ENCODE measurements around the gene CHADL.

Gene CHADL

DNA sequence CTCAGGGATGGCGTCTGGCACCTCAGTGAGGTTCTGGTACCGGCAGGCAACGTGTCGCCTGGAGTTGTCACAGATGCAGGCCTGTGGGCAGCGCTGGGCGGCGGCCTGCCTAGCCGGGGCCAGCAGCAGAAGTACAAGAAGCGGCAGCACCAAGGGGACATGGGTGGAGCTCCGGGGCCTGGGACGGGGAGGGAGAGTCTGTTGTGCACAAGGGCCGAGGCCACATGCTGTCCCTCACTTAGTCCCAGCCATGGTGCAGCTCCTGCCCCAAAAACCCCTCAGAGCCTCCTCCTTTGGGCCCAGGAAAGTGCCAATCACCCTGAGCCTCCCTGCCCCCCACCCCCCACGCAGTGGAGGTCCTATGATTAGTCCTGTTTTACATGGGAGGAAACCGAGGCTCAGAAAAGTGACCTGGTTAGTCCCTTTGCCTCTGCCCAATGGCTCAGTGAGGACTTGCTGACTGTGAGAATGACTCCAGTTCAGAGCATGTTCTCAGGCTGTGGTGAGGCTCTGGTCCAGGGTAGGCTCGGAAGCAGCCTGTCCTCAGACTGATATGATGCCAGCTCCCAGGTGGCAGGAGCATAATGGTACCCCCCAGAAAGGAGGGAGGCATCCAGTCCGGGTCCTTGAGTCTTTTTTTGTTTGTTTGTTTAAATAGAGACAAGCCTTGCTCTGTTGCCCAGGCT lies 1.1 kb downstream of the CHADL start:
- H3K9ac ChIP-seq (ENCODE audit: low read length), result no peak overlapping the region
- no peaks in the 10 kb centered on the region for H3K9me3 ChIP-seq (ENCODE audit: low read length)
- H3K36me3 ChIP-seq (ENCODE audit: insufficient read depth, low read length), result no peaks in the 10 kb centered on the region
- no peak overlapping the region for H3K4me3 ChIP-seq (ENCODE audit: low read depth in 1 of 2, low read length in 2 of 2)
- no peaks in the 10 kb centered on the region for H3K27me3 ChIP-seq (ENCODE audit: control insufficient read depth in 1 of 2, insufficient read depth in 2 of 2, low read length in 2 of 2)
- peaks cover 10% of the 10 kb centered on the region for H3K4me1 ChIP-seq (ENCODE audit: insufficient read depth, low read length)
- H3K27ac ChIP-seq (ENCODE audit: low read depth, low read length), result no peak overlapping the region

DNA sequence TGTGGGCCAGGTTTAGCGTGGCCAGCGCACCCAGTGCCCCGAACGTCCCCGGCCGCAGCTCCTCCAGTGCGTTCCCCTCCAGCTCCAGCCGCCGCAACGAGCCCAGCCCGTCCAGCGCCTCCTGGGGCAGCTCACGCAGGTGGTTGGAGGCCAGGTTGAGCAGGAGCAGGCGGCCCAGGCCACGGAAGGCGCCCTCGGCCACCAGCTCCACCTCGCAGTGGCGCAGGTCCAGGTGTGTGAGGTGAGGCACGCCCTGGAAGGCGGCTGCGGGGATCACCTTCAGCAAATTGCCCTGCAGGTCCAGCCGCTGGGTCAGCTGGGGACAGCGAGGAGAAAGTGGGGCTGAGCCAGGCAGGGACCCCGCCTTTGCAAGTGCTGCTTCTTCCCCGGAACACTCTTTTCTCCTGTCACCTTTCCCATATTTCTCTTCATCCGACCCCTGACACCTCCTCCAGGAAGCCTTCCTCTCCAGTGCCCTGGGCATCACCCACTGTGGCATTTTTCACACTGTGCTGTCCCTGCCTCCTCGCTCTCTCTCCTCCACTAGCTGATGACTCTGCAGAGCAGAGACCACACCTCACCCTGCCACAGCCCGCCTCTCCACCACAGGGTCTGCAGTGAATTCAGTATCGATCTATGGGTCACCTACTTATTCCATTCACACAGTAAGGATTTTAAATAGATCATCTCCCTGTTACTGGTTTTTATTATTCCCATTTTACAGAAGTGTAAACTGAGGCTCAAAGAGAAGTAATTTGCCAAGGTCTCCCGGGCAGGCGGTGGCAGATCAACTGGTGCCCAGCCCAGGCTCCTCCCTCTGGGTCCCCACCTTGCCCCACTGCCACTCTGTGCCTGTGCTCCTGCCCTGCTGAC lies 1.9 kb downstream of the CHADL start:
- H3K36me3 ChIP-seq (ENCODE audit: insufficient read depth, low read length), result no peaks in the 10 kb centered on the region
- H3K4me3 ChIP-seq (ENCODE audit: low read depth in 1 of 2, low read length in 2 of 2), result no peak overlapping the region
- peaks cover 10% of the 10 kb centered on the region for H3K4me1 ChIP-seq (ENCODE audit: insufficient read depth, low read length)
- no peak overlapping the region for H3K9ac ChIP-seq (ENCODE audit: low read length)
- no peaks in the 10 kb centered on the region for H3K27me3 ChIP-seq (ENCODE audit: control insufficient read depth in 1 of 2, insufficient read depth in 2 of 2, low read length in 2 of 2)
- no peak overlapping the region for H3K27ac ChIP-seq (ENCODE audit: low read depth, low read length)
- H3K9me3 ChIP-seq (ENCODE audit: low read length), result no peaks in the 10 kb centered on the region

DNA sequence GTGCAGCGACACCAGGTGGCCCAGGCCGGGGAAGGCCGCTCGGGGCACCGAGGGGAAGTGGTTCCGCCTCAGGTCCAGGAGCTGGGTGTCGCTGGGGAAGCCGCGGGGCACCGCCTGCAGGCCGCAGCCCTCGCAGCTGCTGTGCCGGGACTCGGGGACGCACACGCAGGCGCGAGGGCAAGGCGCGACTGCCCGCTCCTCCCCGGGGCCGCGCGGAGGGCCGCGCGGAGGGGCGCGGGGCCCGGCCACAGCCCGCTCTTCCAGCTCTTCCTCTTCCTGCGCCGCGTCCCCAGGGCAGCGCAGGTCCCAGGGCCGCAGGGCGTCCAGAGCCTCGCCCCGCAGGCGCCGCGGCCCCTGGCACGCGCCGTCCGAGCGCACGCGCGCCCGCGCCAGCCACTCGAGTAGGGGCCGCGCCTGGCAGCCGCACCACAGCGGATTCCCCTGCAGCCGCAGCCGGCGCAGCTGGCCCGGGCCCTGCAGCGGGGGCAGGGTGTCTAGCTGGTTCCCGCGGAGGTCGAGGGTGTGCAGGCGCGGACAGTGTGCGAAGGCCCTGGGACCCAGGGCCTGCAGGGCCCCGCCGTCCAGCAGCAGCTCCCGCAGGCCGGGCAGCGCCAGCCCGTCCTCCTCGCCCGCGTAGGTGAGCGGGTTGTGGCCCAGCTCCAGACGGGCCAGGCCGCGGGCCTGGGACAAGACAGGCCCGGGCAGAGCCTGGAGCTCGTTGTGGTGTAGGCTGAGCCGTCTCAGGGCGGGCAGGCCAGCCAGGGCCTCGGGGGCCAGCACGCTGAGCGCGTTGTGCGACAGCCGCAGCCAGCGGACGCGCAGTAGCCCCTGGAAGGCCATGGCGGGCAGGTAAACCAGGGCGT lies 2.8 kb downstream of the CHADL start:
- no peak overlapping the region for H3K27ac ChIP-seq (ENCODE audit: low read depth, low read length)
- H3K27me3 ChIP-seq (ENCODE audit: control insufficient read depth in 1 of 2, insufficient read depth in 2 of 2, low read length in 2 of 2), result no peaks in the 10 kb centered on the region
- H3K9me3 ChIP-seq (ENCODE audit: low read length), result no peaks in the 10 kb centered on the region
- no peak overlapping the region for H3K9ac ChIP-seq (ENCODE audit: low read length)
- H3K4me1 ChIP-seq (ENCODE audit: insufficient read depth, low read length), result peaks cover 10% of the 10 kb centered on the region
- H3K36me3 ChIP-seq (ENCODE audit: insufficient read depth, low read length), result no peaks in the 10 kb centered on the region
- peak overlapping the region; percentile 55 to 62 for H3K4me3 ChIP-seq (ENCODE audit: low read depth in 1 of 2, low read length in 2 of 2)

DNA sequence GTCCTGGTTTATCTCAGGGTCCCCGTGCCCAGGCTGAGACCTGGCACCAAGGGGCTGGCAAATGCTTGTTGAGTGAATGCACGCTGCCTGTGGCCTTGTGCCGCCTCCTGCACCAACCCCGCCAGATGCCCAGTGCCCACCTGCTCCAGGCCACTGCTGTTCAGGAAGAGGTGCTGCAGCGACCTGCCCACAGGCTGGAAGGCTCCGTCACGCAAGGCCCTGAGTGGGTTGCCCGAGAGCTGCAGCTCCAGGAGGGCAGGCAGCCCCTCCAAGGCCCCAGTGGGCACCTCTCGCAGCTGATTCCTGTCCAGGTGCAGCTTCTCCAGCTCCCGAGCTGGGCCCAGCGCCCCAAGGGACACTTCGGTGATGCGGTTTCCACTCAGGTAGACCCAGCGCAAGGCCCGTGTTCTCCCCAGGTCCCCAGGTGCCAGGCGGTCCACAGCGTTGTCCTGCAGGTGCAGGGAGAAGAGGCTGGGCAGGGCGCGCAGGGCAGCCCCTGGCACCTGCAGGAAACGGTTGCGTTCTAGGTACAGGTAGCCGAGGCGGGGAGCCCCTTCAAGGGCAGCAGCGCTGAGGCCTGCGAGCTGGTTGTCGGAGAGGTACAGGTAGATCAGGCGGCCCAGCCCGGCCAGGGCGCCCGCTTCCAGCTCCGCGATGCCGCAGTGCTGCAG lies 3.6 kb downstream of the CHADL start:
- H3K36me3 ChIP-seq (ENCODE audit: insufficient read depth, low read length), result no peaks in the 10 kb centered on the region
- H3K9me3 ChIP-seq (ENCODE audit: low read length), result no peaks in the 10 kb centered on the region
- H3K4me3 ChIP-seq (ENCODE audit: low read depth in 1 of 2, low read length in 2 of 2), result peak overlapping the region; percentile 55 to 62
- no peak overlapping the region for H3K9ac ChIP-seq (ENCODE audit: low read length)
- H3K27me3 ChIP-seq (ENCODE audit: control insufficient read depth in 1 of 2, insufficient read depth in 2 of 2, low read length in 2 of 2), result no peaks in the 10 kb centered on the region
- H3K27ac ChIP-seq (ENCODE audit: low read depth, low read length), result no peak overlapping the region
- H3K4me1 ChIP-seq (ENCODE audit: insufficient read depth, low read length), result peaks cover 10% of the 10 kb centered on the region

DNA sequence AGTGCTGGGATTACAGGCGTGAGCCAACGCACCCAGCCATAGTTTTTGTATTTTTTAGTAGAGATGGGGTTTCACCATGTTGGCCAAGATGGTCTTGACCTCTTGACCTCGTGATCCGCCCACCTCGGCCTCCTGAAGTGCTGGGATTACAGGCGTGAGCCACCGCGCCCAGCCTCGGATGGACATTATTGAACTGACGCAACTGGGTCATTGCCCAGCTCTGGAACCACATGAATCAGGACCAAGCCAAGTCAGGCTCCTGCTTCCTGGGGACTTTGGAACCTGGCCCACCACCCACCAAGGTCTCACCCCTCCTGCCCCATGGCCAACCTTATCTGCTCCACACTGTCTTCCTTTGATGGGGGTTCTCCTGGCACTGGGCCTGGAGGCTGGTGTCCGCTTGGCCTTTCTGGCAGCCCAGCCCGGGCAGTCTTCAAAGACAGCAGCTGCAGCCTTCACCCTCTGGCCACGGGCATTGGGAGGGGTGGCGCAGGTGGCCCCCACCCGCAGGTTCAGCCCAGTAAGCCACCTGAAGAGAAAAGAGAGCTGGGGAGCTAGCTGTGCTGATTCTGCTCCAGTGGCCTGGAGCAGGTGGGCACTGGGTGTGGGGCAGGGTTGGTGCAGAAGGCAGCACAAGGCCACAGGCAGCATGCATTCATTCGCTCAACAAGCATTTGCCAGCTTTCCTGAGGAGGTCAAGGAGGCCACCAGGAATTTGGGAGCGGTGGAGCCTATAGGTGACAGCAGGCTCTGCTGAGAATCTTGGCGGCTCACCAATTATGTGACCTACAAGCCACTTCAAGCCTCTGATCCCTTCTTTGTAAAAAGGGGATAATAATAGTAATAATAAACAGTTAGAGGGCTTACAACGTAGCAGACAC lies 5.7 kb downstream of the CHADL start:
- Histone ChIP-seq H3K4me1 (ENCODE audit: insufficient read depth, low read length) (peaks cover 10% of the 10 kb centered on the region), H3K9ac (ENCODE audit: low read length) (no peak overlapping the region), H3K27ac (ENCODE audit: low read depth, low read length) (no peak overlapping the region), H3K4me3 (ENCODE audit: low read depth in 1 of 2, low read length in 2 of 2) (no peak overlapping the region), H3K27me3 (ENCODE audit: control insufficient read depth in 1 of 2, insufficient read depth in 2 of 2, low read length in 2 of 2) (no peaks in the 10 kb centered on the region), H3K36me3 (ENCODE audit: insufficient read depth, low read length) (peaks cover 16% of the 10 kb centered on the region), H3K9me3 (ENCODE audit: low read length) (no peaks in the 10 kb centered on the region)

DNA sequence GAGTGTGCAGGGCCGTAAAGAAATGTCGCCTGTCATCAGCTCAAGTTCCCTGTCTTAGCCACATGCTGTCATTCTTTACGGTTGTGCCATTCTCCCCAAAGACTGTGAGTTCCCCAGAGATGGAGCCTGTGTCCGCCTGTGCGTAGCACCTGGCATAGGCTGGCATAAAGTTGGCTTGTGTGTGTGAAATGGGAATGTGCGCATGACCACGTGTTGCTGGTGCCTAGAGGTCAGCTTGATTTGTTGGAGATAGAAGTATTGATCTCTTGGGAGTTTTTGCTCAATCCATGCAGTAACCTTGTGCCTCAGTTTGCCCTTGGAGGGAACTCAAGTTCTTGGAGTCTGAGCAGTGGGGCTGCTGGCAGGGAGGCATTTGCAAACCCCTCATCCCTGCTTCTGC lies 9.4 kb downstream of the CHADL start:
- no peaks in the 10 kb centered on the region for H3K4me1 ChIP-seq (ENCODE audit: insufficient read depth, low read length)
- H3K9me3 ChIP-seq (ENCODE audit: low read length), result no peaks in the 10 kb centered on the region
- H3K27me3 ChIP-seq (ENCODE audit: control insufficient read depth in 1 of 2, insufficient read depth in 2 of 2, low read length in 2 of 2), result no peaks in the 10 kb centered on the region
- no peak overlapping the region for H3K9ac ChIP-seq (ENCODE audit: low read length)
- no peak overlapping the region for H3K27ac ChIP-seq (ENCODE audit: low read depth, low read length)
- peaks cover 36% of the 10 kb centered on the region for H3K36me3 ChIP-seq (ENCODE audit: insufficient read depth, low read length)
- no peak overlapping the region for H3K4me3 ChIP-seq (ENCODE audit: low read depth in 1 of 2, low read length in 2 of 2)

DNA sequence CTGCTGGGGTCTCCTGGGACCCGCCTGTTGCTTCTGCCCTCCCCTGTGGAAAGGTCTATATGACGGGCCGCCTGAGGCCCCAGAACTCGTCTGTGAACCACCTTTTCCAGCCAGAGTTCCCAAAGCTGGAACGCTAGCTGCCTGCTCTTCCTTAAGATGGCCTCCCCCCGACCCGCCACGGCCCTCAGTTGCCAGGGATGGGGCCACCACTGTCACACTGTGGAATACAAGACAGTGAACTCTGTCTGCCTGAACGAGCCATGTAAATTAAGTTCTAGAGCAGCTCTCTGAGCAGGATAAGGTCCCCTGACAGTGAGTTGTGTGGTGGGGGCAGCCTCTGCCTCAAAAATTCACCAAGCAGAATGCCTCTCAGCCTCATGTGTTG lies 10.3 kb downstream of the CHADL start:
- Histone ChIP-seq H3K27ac (ENCODE audit: low read depth, low read length) (no peak overlapping the region), H3K27me3 (ENCODE audit: control insufficient read depth in 1 of 2, insufficient read depth in 2 of 2, low read length in 2 of 2) (no peaks in the 10 kb centered on the region), H3K36me3 (ENCODE audit: insufficient read depth, low read length) (peaks cover 45% of the 10 kb centered on the region), H3K4me1 (ENCODE audit: insufficient read depth, low read length) (no peaks in the 10 kb centered on the region), H3K4me3 (ENCODE audit: low read depth in 1 of 2, low read length in 2 of 2) (no peak overlapping the region), H3K9ac (ENCODE audit: low read length) (no peak overlapping the region), H3K9me3 (ENCODE audit: low read length) (no peaks in the 10 kb centered on the region)

DNA sequence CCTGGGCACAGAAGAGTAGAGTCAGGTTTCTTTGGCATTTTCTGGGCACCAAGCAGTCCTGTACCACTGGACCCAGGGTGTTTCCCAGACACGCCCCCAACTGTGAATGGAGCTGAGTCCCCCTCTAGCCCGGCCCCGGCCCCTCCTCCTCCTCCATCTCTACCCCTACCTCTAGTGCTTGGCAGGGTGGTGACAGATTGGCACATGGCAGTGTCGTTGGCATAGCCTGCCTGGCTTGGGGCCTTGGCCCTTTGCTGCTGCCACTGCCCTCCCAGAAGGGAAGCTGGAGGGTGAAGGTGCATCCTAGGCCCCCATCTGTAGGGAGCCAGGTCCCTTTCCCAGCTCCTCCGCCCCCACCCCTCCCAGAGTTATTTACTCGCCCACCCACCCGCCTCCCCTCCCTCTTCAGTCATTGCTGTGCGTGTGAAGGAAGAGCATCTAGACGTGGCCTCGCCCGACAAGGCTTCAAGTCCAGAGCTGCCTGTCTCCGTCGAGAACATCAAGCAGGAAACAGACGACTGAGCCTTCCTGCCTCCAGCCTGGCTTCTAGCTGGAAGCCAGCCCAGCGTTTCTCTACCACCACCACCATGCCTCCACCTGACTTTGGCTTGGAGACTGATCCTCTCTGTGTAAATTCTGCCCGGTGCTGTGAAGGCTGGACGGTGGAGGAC lies 10.9 kb downstream of the CHADL start:
- H3K36me3 ChIP-seq (ENCODE audit: insufficient read depth, low read length), result peaks cover 51% of the 10 kb centered on the region
- H3K27me3 ChIP-seq (ENCODE audit: control insufficient read depth in 1 of 2, insufficient read depth in 2 of 2, low read length in 2 of 2), result no peaks in the 10 kb centered on the region
- no peak overlapping the region for H3K9ac ChIP-seq (ENCODE audit: low read length)
- no peaks in the 10 kb centered on the region for H3K9me3 ChIP-seq (ENCODE audit: low read length)
- no peaks in the 10 kb centered on the region for H3K4me1 ChIP-seq (ENCODE audit: insufficient read depth, low read length)
- H3K27ac ChIP-seq (ENCODE audit: low read depth, low read length), result no peak overlapping the region
- no peak overlapping the region for H3K4me3 ChIP-seq (ENCODE audit: low read depth in 1 of 2, low read length in 2 of 2)

DNA sequence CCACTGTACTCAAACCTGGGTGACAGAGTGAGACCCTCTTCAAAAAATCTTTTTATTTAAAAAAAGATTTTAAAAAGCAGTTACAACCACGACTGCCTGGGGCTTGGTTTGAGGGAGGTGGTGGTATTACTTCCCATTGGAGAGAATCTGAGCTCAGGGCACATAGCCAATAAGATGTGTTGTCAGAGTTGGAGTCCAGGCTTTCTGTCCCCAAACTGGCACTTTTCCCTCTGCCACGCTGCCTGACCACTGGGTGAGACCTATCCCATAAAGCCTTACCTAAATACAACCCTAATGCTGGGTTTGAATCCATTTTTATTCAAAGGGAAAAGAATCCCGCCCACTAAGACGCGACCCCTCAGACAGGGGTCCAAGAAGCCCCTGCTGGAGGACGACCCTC lies 11.5 kb downstream of the CHADL start:
- no peak overlapping the region for H3K9ac ChIP-seq (ENCODE audit: low read length)
- no peaks in the 10 kb centered on the region for H3K4me1 ChIP-seq (ENCODE audit: insufficient read depth, low read length)
- peaks cover 57% of the 10 kb centered on the region for H3K36me3 ChIP-seq (ENCODE audit: insufficient read depth, low read length)
- no peak overlapping the region for H3K4me3 ChIP-seq (ENCODE audit: low read depth in 1 of 2, low read length in 2 of 2)
- no peak overlapping the region for H3K27ac ChIP-seq (ENCODE audit: low read depth, low read length)
- no peaks in the 10 kb centered on the region for H3K9me3 ChIP-seq (ENCODE audit: low read length)
- H3K27me3 ChIP-seq (ENCODE audit: control insufficient read depth in 1 of 2, insufficient read depth in 2 of 2, low read length in 2 of 2), result no peaks in the 10 kb centered on the region

Data from muscle layer of colon (tissue), 2 donors.